CD4-positive, alpha-beta T cell (primary cell): ENCODE data around the gene ADAMTSL2. TPM values are rescaled to one million over a fixed set of nuclear protein-coding genes. Genes with fewer than 3 reads are reported as not detected.

Experiments
- ATAC-seq: fragments of 200-7000 bp; cut with Tn5 transposase; one replicate; pipeline ENCODE4 v1.10.0; 2022; ENCODE audit warnings: mild to moderate bottlenecking; ENCODE audit not compliant: poor library complexity
- CTCF ChIA-PET: fragments of 350-600 bp; sonication (Branson Sonifier 250); formaldehyde crosslinking; loops from one replicate; lab custom pipeline; 2021; ENCODE audit warnings: antibody characterized with exemption, inconsistent platforms; lab: Charles Lee
- POLR2A ChIA-PET: fragments of 350-600 bp; sonication (Branson Sonifier 250); formaldehyde crosslinking; loops from one replicate; lab custom pipeline; 2021; ENCODE audit warnings: antibody characterized with exemption, inconsistent platforms; lab: Charles Lee
- DNase-seq, 14 experiments: peaks; one replicate each; pipeline ENCODE4 v3.0.0-alpha.2; 2013 to 2020; ENCODE audit warnings: mixed read lengths in 2 of 14
- H3K27ac ChIP-seq, 2 donors: one replicate each; pipeline versions ENCODE4 v1.5.1 to v1.7.0; 2013; ENCODE audit warnings: low read length in 2 of 2, low read depth in 1 of 2, mild to moderate bottlenecking in 1 of 2
- H3K27me3 ChIP-seq, 2 experiments: 1 replicate in 1 of 2; 2 replicates in 1 of 2; pipeline versions ENCODE4 v1.6.1 to v1.7.0; 2013; ENCODE audit warnings: low read length in 2 of 2, control low read depth in 1 of 2, mild to moderate bottlenecking in 1 of 2, moderate library complexity in 1 of 2; ENCODE audit not compliant: insufficient read depth in 2 of 2, control insufficient read depth in 1 of 2
- H3K36me3 ChIP-seq: one replicate; pipeline ENCODE4 v1.6.1; 2013; ENCODE audit warnings: low read length, control low read depth; ENCODE audit not compliant: insufficient read depth
- H3K4me1 ChIP-seq: one replicate; pipeline ENCODE4 v1.6.1; 2013; ENCODE audit warnings: low read length, control low read depth; ENCODE audit not compliant: insufficient read depth
- H3K4me3 ChIP-seq: one replicate; pipeline ENCODE4 v1.5.1; 2013; ENCODE audit warnings: mild to moderate bottlenecking, low read length, moderate library complexity
- H3K9me3 ChIP-seq, 2 experiments: 1 replicate in 1 of 2; 2 replicates in 1 of 2; pipeline versions ENCODE4 v1.6.1 to v1.7.0; 2013; ENCODE audit warnings: low read length in 2 of 2, mild to moderate bottlenecking in 2 of 2, control low read depth in 1 of 2, moderate library complexity in 1 of 2; ENCODE audit not compliant: control insufficient read depth in 1 of 2, insufficient read depth in 1 of 2
- H3K27ac Mint-ChIP-seq: one replicate; pipeline ENCODE4 v1.8.0; 2020; ENCODE audit warnings: mixed read lengths
- H3K27me3 Mint-ChIP-seq: one replicate; pipeline ENCODE4 v1.8.0; 2021; ENCODE audit warnings: mixed read lengths
- H3K36me3 Mint-ChIP-seq: one replicate; pipeline ENCODE4 v1.8.0; 2021; ENCODE audit warnings: low read depth, mixed read lengths
- H3K4me1 Mint-ChIP-seq: one replicate; pipeline ENCODE4 v1.8.0; 2021; ENCODE audit warnings: low read depth, mixed read lengths
- H3K4me3 Mint-ChIP-seq: one replicate; pipeline ENCODE4 v1.8.0; 2020; ENCODE audit warnings: mild to moderate bottlenecking, mixed read lengths
- H3K9me3 Mint-ChIP-seq: one replicate; pipeline ENCODE4 v1.8.0; 2020; ENCODE audit warnings: mixed read lengths
- CTCF ChIP-seq: fragments of 200-600 bp; IDR thresholded peaks from one replicate; pipeline ENCODE4 v1.8.0; 2022; ENCODE audit warnings: antibody characterized with exemption, mild to moderate bottlenecking
- intact Hi-C, 2 experiments: fragments of 100-400 bp; cut with DNase I in 1 of 2; cut with micrococcal nuclease in 1 of 2; formaldehyde crosslinking; loops; one replicate each; pipeline versions ENCODE4 v1.15.1 to v1.9.0; 2023 to 2025; cut with DNase I, micrococcal nuclease
- total RNA-seq, 174 experiments: library from RNA in 2 of 174; stranded (reverse) in 2 of 174; gene quantifications; one replicate each; pipeline ENCODE4 v1.2.3 and lab custom pipeline; 2021 to 2026

Gene ADAMTSL2
- total RNA-seq, 2 experiments from 2014 or later, result 1.2 to 1.3 TPM

DNA sequence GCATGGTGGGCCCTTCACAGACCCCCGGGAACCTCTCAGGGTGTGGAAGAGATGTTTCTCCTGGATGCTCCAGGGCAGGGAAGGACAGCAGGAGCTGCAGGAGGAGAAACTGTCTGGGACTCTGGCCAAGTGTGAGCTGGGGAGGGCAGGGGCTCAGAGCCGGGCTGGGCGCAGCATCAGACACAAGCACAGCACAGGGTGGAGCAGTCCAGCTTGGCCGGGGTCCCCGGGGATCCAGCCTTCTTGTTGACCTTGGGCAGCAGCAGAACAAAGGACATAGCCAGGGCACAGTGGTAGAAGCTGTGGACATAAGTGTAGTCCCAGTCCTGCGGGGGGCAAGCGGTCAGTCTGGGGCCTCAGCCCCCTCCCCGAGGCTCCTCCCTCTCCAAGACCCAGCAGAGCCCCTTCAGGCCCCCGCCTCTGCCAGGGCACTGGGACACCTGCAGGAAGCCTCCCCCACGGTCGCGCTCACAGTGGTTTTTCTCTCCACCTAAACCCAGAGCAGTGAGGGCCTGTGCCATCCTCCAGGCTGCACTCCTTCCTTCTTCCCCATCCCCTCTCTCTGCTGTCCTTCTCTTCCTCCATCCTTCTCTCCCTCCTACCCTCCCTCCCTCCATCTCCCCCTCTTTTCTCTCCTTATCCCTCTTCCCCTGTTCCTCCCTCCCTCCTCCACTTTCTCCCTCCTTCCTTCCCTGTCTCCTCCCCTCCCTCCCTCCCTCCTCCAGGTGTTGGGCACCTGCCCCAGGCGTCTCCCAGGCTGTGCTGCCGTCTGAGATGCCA is 19.9 kb upstream of the ADAMTSL2 start:
- Mint-ChIP-seq H3K27me3 (no peaks in the 10 kb centered on the region), H3K27ac (no peak overlapping the region), H3K9me3 (no peaks in the 10 kb centered on the region), H3K4me1 (peaks cover 2% of the 10 kb centered on the region), H3K36me3 (no peaks in the 10 kb centered on the region), H3K4me3 (no peak overlapping the region)
- intact Hi-C loops, result no loop called here
- Histone ChIP-seq H3K27me3 (no peaks in the 10 kb centered on the region), H3K4me3 (no peak overlapping the region), H3K4me1 (peaks cover 6% of the 10 kb centered on the region), H3K36me3 (no peaks in the 10 kb centered on the region), H3K9me3 (no peaks in the 10 kb centered on the region), H3K27ac (no peak overlapping the region)
- ChIA-PET CTCF (no interaction called here), POLR2A (no interaction called here)
- ATAC-seq, result no peak
- DNase-seq, result no peak
- no peak for TF ChIP-seq CTCF

GRCh38 chr9:133515240-133515610 is 19.3 kb upstream of the ADAMTSL2 start:
- H3K9me3 ChIP-seq, result no peaks in the 10 kb centered on the region
- H3K4me1 Mint-ChIP-seq, result no peaks in the 10 kb centered on the region
- no peak overlapping the region for H3K4me3 Mint-ChIP-seq
- H3K36me3 Mint-ChIP-seq, result no peaks in the 10 kb centered on the region
- H3K27ac Mint-ChIP-seq, result no peak overlapping the region
- H3K4me3 ChIP-seq, result no peak overlapping the region
- H3K27ac ChIP-seq, result no peak overlapping the region
- no peak for DNase-seq
- no peaks in the 10 kb centered on the region for H3K27me3 Mint-ChIP-seq
- ATAC-seq, result no peak
- ChIA-PET CTCF (no interaction called here), POLR2A (no interaction called here)
- H3K9me3 Mint-ChIP-seq, result no peaks in the 10 kb centered on the region
- no peaks in the 10 kb centered on the region for H3K36me3 ChIP-seq
- no peaks in the 10 kb centered on the region for H3K27me3 ChIP-seq
- intact Hi-C loops, result no loop called here
- H3K4me1 ChIP-seq, result peaks cover under 1% of the 10 kb centered on the region
- TF ChIP-seq CTCF, result no peak

- Histone ChIP-seq H3K27me3 (no peaks in the 10 kb centered on the region), H3K27ac (no peak overlapping the region), H3K36me3 (no peaks in the 10 kb centered on the region), H3K9me3 (no peaks in the 10 kb centered on the region), H3K4me1 (no peaks in the 10 kb centered on the region), H3K4me3 (no peak overlapping the region)
- DNase-seq, result no peak
- no peaks in the 10 kb centered on the region for H3K9me3 Mint-ChIP-seq
- TF ChIP-seq CTCF, result no peak
- intact Hi-C loops, result no loop called here
- no peak overlapping the region for H3K27ac Mint-ChIP-seq
- no peaks in the 10 kb centered on the region for H3K4me1 Mint-ChIP-seq
- CTCF ChIA-PET, result no interaction called here
- POLR2A ChIA-PET, result no interaction called here
- H3K4me3 Mint-ChIP-seq, result no peak overlapping the region
- no peaks in the 10 kb centered on the region for H3K27me3 Mint-ChIP-seq
- no peaks in the 10 kb centered on the region for H3K36me3 Mint-ChIP-seq
- no peak for ATAC-seq
These were observed 18.8 kb upstream of the ADAMTSL2 start for GRCh38 chr9:133515615-133516255.
